ENCODE results near the gene TMEM161B.

GRCh38 chr5:88287302-88287701 is 18.7 kb upstream of the TMEM161B start:
- TF ChIP-seq, protein P1, sequence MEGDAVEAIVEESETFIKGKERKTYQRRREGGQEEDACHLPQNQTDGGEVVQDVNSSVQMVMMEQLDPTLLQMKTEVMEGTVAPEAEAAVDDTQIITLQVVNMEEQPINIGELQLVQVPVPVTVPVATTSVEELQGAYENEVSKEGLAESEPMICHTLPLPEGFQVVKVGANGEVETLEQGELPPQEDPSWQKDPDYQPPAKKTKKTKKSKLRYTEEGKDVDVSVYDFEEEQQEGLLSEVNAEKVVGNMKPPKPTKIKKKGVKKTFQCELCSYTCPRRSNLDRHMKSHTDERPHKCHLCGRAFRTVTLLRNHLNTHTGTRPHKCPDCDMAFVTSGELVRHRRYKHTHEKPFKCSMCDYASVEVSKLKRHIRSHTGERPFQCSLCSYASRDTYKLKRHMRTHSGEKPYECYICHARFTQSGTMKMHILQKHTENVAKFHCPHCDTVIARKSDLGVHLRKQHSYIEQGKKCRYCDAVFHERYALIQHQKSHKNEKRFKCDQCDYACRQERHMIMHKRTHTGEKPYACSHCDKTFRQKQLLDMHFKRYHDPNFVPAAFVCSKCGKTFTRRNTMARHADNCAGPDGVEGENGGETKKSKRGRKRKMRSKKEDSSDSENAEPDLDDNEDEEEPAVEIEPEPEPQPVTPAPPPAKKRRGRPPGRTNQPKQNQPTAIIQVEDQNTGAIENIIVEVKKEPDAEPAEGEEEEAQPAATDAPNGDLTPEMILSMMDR (IDR thresholded peaks at IDR 0.05 in 8 of 11, conservative IDR thresholded peaks at IDR 0.05 in 3 of 11) = no peak
- no peak for TF ChIP-seq POLR2A (IDR thresholded peaks at IDR 0.05)

Measured in spleen (tissue), 7 donors.